Smooth muscle cell (in vitro differentiated cells): ENCODE data around the gene LNP1. TPM values are rescaled to one million over a fixed set of nuclear protein-coding genes. Genes with fewer than 3 reads are reported as not detected.

Experiments used
- DNase-seq: peaks from one replicate; lab custom pipeline; 2025; ENCODE audit not compliant: unreplicated experiment; lab: John Stamatoyannopoulos, UW
- H2AFZ ChIP-seq: fragments of 200-600 bp; sonication (generic); 2 replicates; pipeline ENCODE4 v1.6.0; 2016; ENCODE audit warnings: antibody characterized with exemption, low read depth, mild to moderate bottlenecking
- H3F3A ChIP-seq: fragments of 200-600 bp; sonication (generic); 2 replicates; pipeline ENCODE4 v1.6.0; 2017; ENCODE audit warnings: antibody characterized with exemption, low read depth
- H3K27ac ChIP-seq: fragments of 200-600 bp; sonication (generic); 2 replicates; pipeline ENCODE4 v1.5.1; 2016; ENCODE audit warnings: low read depth, mild to moderate bottlenecking
- H3K27me3 ChIP-seq: fragments of 200-600 bp; sonication (generic); 2 replicates; pipeline ENCODE4 v1.6.1; 2016; ENCODE audit warnings: low read depth, mild to moderate bottlenecking
- H3K36me3 ChIP-seq: fragments of 200-600 bp; sonication (generic); 2 replicates; pipeline ENCODE4 v1.5.1; 2016; ENCODE audit warnings: low read depth
- H3K4me1 ChIP-seq: fragments of 200-600 bp; sonication (generic); 2 replicates; pipeline ENCODE4 v1.5.1; 2016; ENCODE audit warnings: low read depth
- H3K4me2 ChIP-seq: fragments of 200-600 bp; sonication (generic); 2 replicates; pipeline ENCODE4 v1.6.0; 2016; ENCODE audit warnings: mild to moderate bottlenecking
- H3K4me3 ChIP-seq: fragments of 200-600 bp; sonication (generic); 2 replicates; pipeline ENCODE4 v1.5.1; 2016; ENCODE audit warnings: mild to moderate bottlenecking
- H3K79me2 ChIP-seq: fragments of 200-600 bp; sonication (generic); 2 replicates; pipeline ENCODE4 v1.6.0; 2016; ENCODE audit warnings: low read depth, mild to moderate bottlenecking
- H3K9ac ChIP-seq: fragments of 200-600 bp; sonication (generic); 2 replicates; pipeline ENCODE4 v1.6.0; 2016; ENCODE audit warnings: low read depth
- H3K9me3 ChIP-seq: fragments of 200-600 bp; sonication (generic); replicated peaks from 2 replicates; pipeline ENCODE4 v1.5.1; 2016; ENCODE audit warnings: low read depth
- H4K20me1 ChIP-seq: fragments of 200-600 bp; sonication (generic); 2 replicates; pipeline ENCODE4 v1.6.0; 2016; ENCODE audit warnings: low read depth
- CTCF ChIP-seq: fragments of 200-600 bp; sonication (generic); IDR thresholded peaks from 2 replicates; pipeline ENCODE4 v1.5.1; 2017; ENCODE audit warnings: borderline replicate concordance, mild to moderate bottlenecking, antibody characterized with exemption; ENCODE audit not compliant: insufficient read depth, poor library complexity, severe bottlenecking
- WGBS: methylation state at CpG from one replicate; pipeline ENCODE4 v1.1.7; 2016; ENCODE audit warnings: low lambda C conversion rate; 5-methylcytosine and 5-hydroxymethylcytosine counted together
- polyA plus RNA-seq: library from polyadenylated mRNA; unstranded; fragments of >200 nt; fragmentation: Nextera tagmentation; extraction: Ambion mirVana; gene quantifications from 2 replicates; pipeline ENCODE4 v1.2.1, GENCODE V29; 2016
- total RNA-seq: library from RNA; depleted of rRNA; stranded (reverse); fragments of >200 nt; gene quantifications from 2 replicates; pipeline ENCODE4 v1.2.3, GENCODE V29; 2014

LNP1 gene
- total and polyA plus RNA-seq, 2 experiments from 2014 or later, result 3.1 to 4.3 TPM

GRCh38 chr3:100402256-100402655 is 917 bp downstream of the LNP1 start:
- H3F3A ChIP-seq, result no peaks in the 10 kb centered on the region
- DNase-seq, result no peak
- H3K27me3 ChIP-seq, result no peaks in the 10 kb centered on the region
- peaks cover 69% of the 10 kb centered on the region for H3K79me2 ChIP-seq
- H3K4me2 ChIP-seq, result peak overlapping the region; percentile 96
- H3K4me3 ChIP-seq, result peak overlapping the region; percentile 83
- peak overlapping the region; percentile 94 for H3K9ac ChIP-seq
- no peaks in the 10 kb centered on the region for H3K9me3 ChIP-seq
- H3K27ac ChIP-seq, result peak overlapping the region; percentile 96
- H4K20me1 ChIP-seq, result peaks cover 35% of the 10 kb centered on the region
- TF ChIP-seq CTCF, result no peak
- no peaks in the 10 kb centered on the region for H3K36me3 ChIP-seq
- 2% methylated on average over 2 of the region's 2 CpGs for WGBS
- H2AFZ ChIP-seq, result peak overlapping the region; percentile 91
- peaks cover 25% of the 10 kb centered on the region for H3K4me1 ChIP-seq

- 30% methylated on average over 2 of the region's 2 CpGs for WGBS
- Histone ChIP-seq H3K27me3 (no peaks in the 10 kb centered on the region), H3K9ac (peak overlapping the region; percentile 94), H3K4me2 (peak overlapping the region; percentile 96), H4K20me1 (peaks cover 28% of the 10 kb centered on the region), H3F3A (no peaks in the 10 kb centered on the region), H3K27ac (peak overlapping the region; percentile 96), H3K4me3 (peak overlapping the region; percentile 83), H3K4me1 (peaks cover 25% of the 10 kb centered on the region), H2AFZ (peak overlapping the region; percentile 2), H3K36me3 (no peaks in the 10 kb centered on the region), H3K79me2 (peaks cover 63% of the 10 kb centered on the region), H3K9me3 (no peaks in the 10 kb centered on the region)
- TF ChIP-seq CTCF, result no peak
- DNase-seq, result no peak
Observed at GRCh38 chr3:100402891-100403290, 1.6 kb downstream of the LNP1 start.

- Histone ChIP-seq H3K27ac (no peak overlapping the region), H3F3A (no peaks in the 10 kb centered on the region), H4K20me1 (peaks cover 21% of the 10 kb centered on the region), H3K4me1 (peaks cover 23% of the 10 kb centered on the region), H2AFZ (peak overlapping the region; percentile 2), H3K27me3 (no peaks in the 10 kb centered on the region), H3K4me2 (peak overlapping the region; percentile 96), H3K36me3 (no peaks in the 10 kb centered on the region), H3K4me3 (peak overlapping the region; percentile 83), H3K9me3 (no peaks in the 10 kb centered on the region), H3K9ac (peak overlapping the region; percentile 94), H3K79me2 (peaks cover 56% of the 10 kb centered on the region)
- no peak for DNase-seq
- no peak for TF ChIP-seq CTCF
- 31% methylated on average over 5 of the region's 5 CpGs for WGBS
Observed at GRCh38 chr3:100403362-100404249, 2.3 kb downstream of the LNP1 start.
